Glutamatergic neuron (in vitro differentiated cells): Measurements from ENCODE around the gene BTG2. TPM values are rescaled to one million over a fixed set of nuclear protein-coding genes. Genes with fewer than 3 reads are reported as not detected.
"Not testable (repeated sequence)": the region's sequence is repeated elsewhere in the genome, so short reads cannot be mapped to it uniquely, and the experiment has no call there.

ENCODE experiments used
- DNase-seq: peaks from one replicate; pipeline ENCODE4 v3.0.0; 2022
- H3K27ac Mint-ChIP-seq: one replicate; pipeline ENCODE4 v1.8.0; 2020; ENCODE audit warnings: mild to moderate bottlenecking, mixed read lengths, inconsistent platforms; ENCODE audit not compliant: unreplicated experiment
- H3K27me3 Mint-ChIP-seq: one replicate; pipeline ENCODE4 v1.8.0; 2020; ENCODE audit warnings: mild to moderate bottlenecking, moderate library complexity, mixed read lengths, inconsistent platforms; ENCODE audit not compliant: unreplicated experiment
- H3K36me3 Mint-ChIP-seq: one replicate; pipeline ENCODE4 v1.8.0; 2020; ENCODE audit warnings: mild to moderate bottlenecking, mixed read lengths, inconsistent platforms; ENCODE audit not compliant: unreplicated experiment
- H3K4me1 Mint-ChIP-seq: one replicate; pipeline ENCODE4 v1.8.0; 2020; ENCODE audit warnings: mild to moderate bottlenecking, low read depth, mixed read lengths, inconsistent platforms; ENCODE audit not compliant: unreplicated experiment
- H3K4me3 Mint-ChIP-seq: one replicate; pipeline ENCODE4 v1.8.0; 2020; ENCODE audit warnings: mild to moderate bottlenecking, mixed read lengths, inconsistent platforms; ENCODE audit not compliant: unreplicated experiment
- H3K9me3 Mint-ChIP-seq: one replicate; pipeline ENCODE4 v1.8.0; 2020; ENCODE audit warnings: mild to moderate bottlenecking, moderate library complexity, mixed read lengths, inconsistent platforms; ENCODE audit not compliant: unreplicated experiment
- CTCF ChIP-seq: fragments of 200-600 bp; sonication (generic); IDR thresholded peaks from one replicate; pipeline ENCODE4 v1.5.0; 2021; ENCODE audit not compliant: partially characterized antibody, unreplicated experiment
- long read RNA-seq: library from polyadenylated mRNA; unstranded; transcript quantifications from one replicate; pipeline ENCODE4 v2.0.0, GENCODE V29; 2020; ENCODE audit not compliant: unreplicated experiment
- total RNA-seq: library from RNA; stranded (reverse); fragmentation: NEBNext Ultra II Directional; extraction: Animal tissue kit (Norgen Biotek cat#: 25700); gene quantifications from one replicate; pipeline ENCODE4 v1.2.1, GENCODE V29; 2021; ENCODE audit not compliant: unreplicated experiment

Gene BTG2
- total RNA-seq = 88.6 TPM
- long read RNA-seq, transcript BTG2-201 (2 exons, 2,712 nt) = major isoform, 27 of 32 reads
- long read RNA-seq, partial matches to known transcripts = 5 of 32 reads
- long read RNA-seq, other reads (novel, unspliced or antisense) = 0 of 32 reads

GRCh38 chr1:203304919-203305808 lies at the start of gene BTG2:
TSS of gene BTG2 (plus strand) at chr1:203305519. CDS start at chr1:203305607, 88 bp downstream.
- peaks cover 23% of the 10 kb centered on the region for H3K27me3 Mint-ChIP-seq
- H3K27ac Mint-ChIP-seq = peak within 1 kb of the TSS; percentile 96
- H3K4me1 Mint-ChIP-seq = peaks cover 44% of the 10 kb centered on the region

GRCh38 chr1:203256636-203257035 lies 48.7 kb upstream of the BTG2 start:
- H3K4me3 Mint-ChIP-seq, H3K9me3 Mint-ChIP-seq, H3K27me3 Mint-ChIP-seq, H3K27ac Mint-ChIP-seq, H3K4me1 Mint-ChIP-seq, DNase-seq: not testable (repeated sequence)
- H3K36me3 Mint-ChIP-seq = peaks cover 31% of the 10 kb centered on the region

More at GRCh38 chr1:203304919-203305808, at the start of gene BTG2:
- no peak for TF ChIP-seq CTCF
- peak; percentile 90 for DNase-seq
- peak within 1 kb of the TSS; percentile 100 for H3K4me3 Mint-ChIP-seq
- H3K36me3 Mint-ChIP-seq = peaks cover 19% of the 10 kb centered on the region
- peaks cover 21% of the 10 kb centered on the region for H3K9me3 Mint-ChIP-seq

- H3K4me3 Mint-ChIP-seq = no peak overlapping the region
These were observed 41.8 kb upstream of the BTG2 start for GRCh38 chr1:203263496-203263895.

GRCh38 chr1:203264052-203264501 lies 41.2 kb upstream of the BTG2 start:
- Mint-ChIP-seq H3K27ac (no peak overlapping the region), H3K36me3 (no peaks in the 10 kb centered on the region), H3K4me1 (peaks cover 13% of the 10 kb centered on the region), H3K9me3 (no peaks in the 10 kb centered on the region), H3K27me3 (peaks cover 5% of the 10 kb centered on the region), H3K4me3 (no peak overlapping the region)
- no peak for DNase-seq
- TF ChIP-seq CTCF = no peak

More at GRCh38 chr1:203263496-203263895, 41.8 kb upstream of the BTG2 start:
- no peak overlapping the region for H3K27ac Mint-ChIP-seq
- H3K9me3 Mint-ChIP-seq = no peaks in the 10 kb centered on the region
- DNase-seq = no peak
- TF ChIP-seq CTCF = no peak
- peaks cover 13% of the 10 kb centered on the region for H3K4me1 Mint-ChIP-seq
- peaks cover 5% of the 10 kb centered on the region for H3K27me3 Mint-ChIP-seq
- no peaks in the 10 kb centered on the region for H3K36me3 Mint-ChIP-seq

GRCh38 chr1:203265541-203265940 lies 39.8 kb upstream of the BTG2 start:
- no peak for DNase-seq
- no peak for TF ChIP-seq CTCF
- peaks cover 13% of the 10 kb centered on the region for H3K4me1 Mint-ChIP-seq
- no peak overlapping the region for H3K27ac Mint-ChIP-seq
- H3K4me3 Mint-ChIP-seq = no peak overlapping the region
- H3K27me3 Mint-ChIP-seq = peaks cover 5% of the 10 kb centered on the region
- no peaks in the 10 kb centered on the region for H3K9me3 Mint-ChIP-seq
- H3K36me3 Mint-ChIP-seq = no peaks in the 10 kb centered on the region

GRCh38 chr1:203266140-203266539 lies 39.2 kb upstream of the BTG2 start:
- Mint-ChIP-seq H3K27ac (peak overlapping the region; percentile 82), H3K4me1 (peaks cover 13% of the 10 kb centered on the region)
- H3K27me3 Mint-ChIP-seq = not testable (repeated sequence)

More at GRCh38 chr1:203266140-203266539, 39.2 kb upstream of the BTG2 start:
- not testable (repeated sequence) for H3K36me3 Mint-ChIP-seq, DNase-seq, H3K9me3 Mint-ChIP-seq, H3K4me3 Mint-ChIP-seq
